ENCODE measurements around the gene C7orf25.

The C7orf25 gene

DNA sequence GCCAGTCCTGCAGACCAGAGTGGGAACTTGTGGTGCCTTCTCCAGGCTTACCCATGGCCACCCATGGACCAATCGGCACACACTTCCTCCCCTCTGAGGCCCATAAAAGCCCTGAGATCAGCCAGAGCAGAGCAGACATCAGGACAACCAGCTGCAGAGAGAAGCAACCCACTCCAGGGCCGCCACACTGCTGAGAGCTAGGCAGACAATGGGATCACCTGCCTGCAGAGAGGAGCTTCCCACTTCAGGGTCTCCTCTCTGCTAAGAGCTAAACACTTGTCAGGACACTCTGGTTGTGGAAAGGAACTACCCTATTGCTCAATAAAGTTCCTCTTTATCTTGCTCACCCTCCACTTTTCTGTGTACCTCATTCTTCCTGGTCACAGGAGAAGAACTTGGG, 34.0 kb downstream of the C7orf25 start:
- DNase-seq (ENCODE audit: low read depth) = no peak

DNA sequence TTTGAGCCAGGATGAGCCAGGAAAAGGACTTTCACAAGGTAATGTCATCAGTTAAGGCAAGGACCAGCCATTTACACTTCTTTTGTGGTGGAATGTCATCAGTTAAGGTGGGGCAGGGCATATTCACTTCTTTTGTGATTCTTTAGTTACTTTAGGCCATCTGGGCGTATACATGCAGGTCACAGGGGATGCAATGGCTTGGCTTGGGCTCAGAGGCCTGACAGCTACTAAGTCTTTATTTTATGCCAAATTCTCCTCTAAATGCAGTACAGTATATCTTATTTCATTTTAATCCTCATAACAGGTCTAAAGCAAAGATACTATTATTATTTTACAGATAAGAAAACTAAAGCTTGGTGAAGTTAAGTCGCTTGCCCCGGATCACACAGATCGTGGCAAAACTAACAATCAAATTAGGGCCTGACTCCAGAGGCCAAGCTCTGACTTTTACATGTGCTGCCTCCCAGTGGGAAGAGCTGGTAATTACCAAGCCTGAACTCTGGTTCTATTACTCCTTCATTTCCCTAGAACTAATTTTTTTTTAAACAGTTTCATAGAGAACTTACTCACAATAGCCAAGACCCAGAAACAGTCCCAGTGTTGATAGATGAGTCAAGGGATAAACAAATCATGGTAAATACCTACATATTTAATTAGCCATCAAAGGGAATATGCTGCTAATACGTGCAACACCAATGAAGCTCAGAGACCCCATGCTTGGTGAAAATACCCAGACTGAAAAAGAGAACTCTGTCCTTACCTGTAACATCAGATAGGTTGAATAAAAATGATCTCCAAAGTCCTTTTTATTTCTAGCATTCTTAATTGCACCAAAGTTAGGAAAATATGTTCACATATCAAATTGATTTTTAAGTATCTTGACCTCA, 35.4 kb downstream of the C7orf25 start:
- peak; percentile 24 for DNase-seq (ENCODE audit: low read depth)

DNA sequence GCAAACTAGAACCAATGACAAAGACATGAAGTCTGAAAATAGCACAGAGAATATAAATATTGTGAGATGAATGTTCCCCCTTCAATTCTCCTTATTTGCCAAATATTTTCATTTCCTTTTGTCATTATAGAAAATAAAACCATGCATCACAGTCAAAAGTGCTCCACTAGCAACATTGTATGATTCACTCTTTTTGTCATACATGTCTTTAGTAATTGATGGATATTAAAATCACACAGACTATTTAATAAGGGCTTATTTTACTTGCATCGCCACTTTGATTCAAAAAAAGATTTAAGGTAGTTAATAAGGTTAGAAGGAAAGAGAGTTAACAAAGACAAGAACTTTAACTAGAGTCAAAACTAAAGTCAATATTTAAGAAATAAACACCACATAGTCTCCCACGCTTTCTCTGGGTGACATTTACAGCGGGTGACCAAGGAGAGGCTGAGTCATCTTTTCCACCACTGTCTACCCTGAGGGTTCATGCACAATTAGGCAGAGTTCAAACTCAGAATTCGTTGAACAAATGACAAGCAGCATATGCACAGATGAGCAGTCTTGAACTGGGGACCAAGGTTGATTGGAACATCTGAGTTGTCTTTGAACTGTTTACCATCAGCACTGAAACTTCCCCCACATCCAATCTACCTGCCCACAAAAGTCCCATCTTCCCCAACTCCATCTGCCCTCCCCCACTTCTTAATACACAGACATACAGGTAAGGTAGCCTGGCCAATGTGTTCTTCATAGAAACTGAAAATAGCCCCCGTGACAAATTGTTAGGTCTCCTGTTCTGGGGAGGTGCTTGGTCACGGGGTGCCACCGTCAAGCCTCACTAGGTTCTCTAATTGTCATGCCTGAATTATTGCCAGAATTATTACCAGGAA, 42.5 kb downstream of the C7orf25 start:
- DNase-seq (ENCODE audit: low read depth) = peak; percentile 33

DNA sequence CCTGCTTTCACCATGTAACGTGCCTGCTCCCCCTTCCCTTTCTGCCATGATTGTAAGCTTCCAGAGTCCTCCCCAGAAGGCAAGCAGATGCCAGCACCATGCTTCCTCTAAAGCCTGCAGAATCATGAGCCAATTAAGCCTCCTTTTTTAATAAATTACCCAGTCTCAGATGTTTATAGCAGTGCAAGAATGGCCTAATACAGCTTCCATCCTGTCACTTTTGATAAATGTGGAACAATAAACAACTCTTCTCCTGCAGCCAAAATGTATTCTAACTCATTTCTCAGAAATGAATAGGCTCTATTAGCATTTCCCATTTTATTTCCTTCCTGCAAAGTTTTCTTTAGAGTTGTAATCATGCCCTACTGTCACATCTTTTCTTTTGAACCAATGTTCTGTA, 43.4 kb downstream of the C7orf25 start:
- no peak for DNase-seq (ENCODE audit: low read depth)
